Measurements from ENCODE around the gene CDYL.
"Not testable (repeated sequence)": the region's sequence is repeated elsewhere in the genome, so short reads cannot be mapped to it uniquely, and the experiment has no call there.

Gene CDYL

GRCh38 chr6:5003604-5004372 lies 227.6 kb downstream of the CDYL start, which contains the start of gene RPP40:
TSS of gene RPP40 (minus strand) at chr6:5004037. CDS start at chr6:5004002, 35 bp downstream.
- peak; percentile 98 for DNase-seq (ENCODE audit: low spot score)

- no peak for DNase-seq (ENCODE audit: low spot score)
These were observed 228.3 kb downstream of the CDYL start for GRCh38 chr6:5004373-5005037.

GRCh38 chr6:5005038-5005433 lies 228.8 kb downstream of the CDYL start:
- DNase-seq (ENCODE audit: low spot score): not testable (repeated sequence)

Data from GM03348 (cell line).